ENCODE measurements around the gene INAFM2.

- TF ChIP-seq CTCF (IDR thresholded peaks at IDR 0.05; ENCODE audit: poor library complexity, severe bottlenecking), result no peak
- TF ChIP-seq MXI1 (conservative IDR thresholded peaks at IDR 0.05; ENCODE audit: poor library complexity, severe bottlenecking), result no peak
- TF ChIP-seq RAD21 (conservative IDR thresholded peaks at IDR 0.05), result no peak
Measured at GRCh38 chr15:40286061-40286532, 37.4 kb upstream of the INAFM2 start.
